H1 (cell line): ENCODE measurements around the gene UROC1. TPM values are rescaled to one million over a fixed set of nuclear protein-coding genes. Genes with fewer than 3 reads are reported as not detected.

ENCODE experiments used
- CTCF ChIA-PET: fragments of 300-600 bp; sonication (Branson Sonifier 250); formaldehyde crosslinking; loops from one replicate; lab custom pipeline; 2021; ENCODE audit not compliant: partially characterized antibody; lab: Charles Lee
- POLR2A ChIA-PET: fragments of 300-600 bp; sonication (Branson Sonifier 250); formaldehyde crosslinking; loops from one replicate; lab custom pipeline; 2021; ENCODE audit warnings: inconsistent platforms; ENCODE audit not compliant: partially characterized antibody; lab: Charles Lee
- DNase-seq, 2 experiments: peaks; one replicate each; pipeline versions ENCODE4 v3.0.0 to v3.0.0-alpha.2; 2010 to 2022; ENCODE audit warnings: low spot score in 2 of 2, low read depth in 1 of 2, mixed read lengths in 1 of 2
- FAIRE-seq: peaks from 2 replicates; lab custom pipeline; 2011; peaks lifted over from hg19 to GRCh38; lab: Jason Lieb, UNC
- H2AFZ ChIP-seq: 2 replicates; pipeline ENCODE4 v1.8.1; 2012; ENCODE audit warnings: low read length, inconsistent platforms
- H2AK5ac ChIP-seq: 2 replicates; pipeline ENCODE4 v1.6.1; 2013; ENCODE audit warnings: low read depth, low read length
- H2BK120ac ChIP-seq: replicated peaks from 2 replicates; pipeline ENCODE3; 2013; ENCODE audit warnings: low read depth, low read length, inconsistent platforms
- H2BK12ac ChIP-seq: 2 replicates; pipeline ENCODE4 v1.6.1; 2013; ENCODE audit warnings: low read depth, low read length
- H2BK15ac ChIP-seq: 2 replicates; pipeline ENCODE4 v1.6.1; 2013; ENCODE audit warnings: low read length
- H2BK20ac ChIP-seq: 2 replicates; pipeline ENCODE4 v1.6.1; 2013; ENCODE audit warnings: low read length
- H2BK5ac ChIP-seq: 2 replicates; pipeline ENCODE4 v1.6.1; 2013; ENCODE audit warnings: low read depth, low read length
- H3K14ac ChIP-seq: 2 replicates; pipeline ENCODE4 v1.6.1; 2013; ENCODE audit warnings: inconsistent platforms; ENCODE audit not compliant: insufficient read length
- H3K18ac ChIP-seq: 2 replicates; pipeline ENCODE4 v1.6.1; 2013; ENCODE audit warnings: low read length; ENCODE audit errors: extremely low read depth
- H3K23ac ChIP-seq: 2 replicates; pipeline ENCODE4 v1.6.1; 2013; ENCODE audit warnings: inconsistent platforms; ENCODE audit not compliant: insufficient read length
- H3K23me2 ChIP-seq: 2 replicates; pipeline ENCODE4 v1.6.1; 2013; ENCODE audit warnings: low read depth, low read length
- H3K27ac ChIP-seq: 2 replicates; pipeline ENCODE4 v1.6.1; 2011; ENCODE audit warnings: low read depth, low read length, inconsistent platforms
- H3K27me3 ChIP-seq, 4 experiments: replicated peaks in 1 of 4; 1 replicate in 1 of 4; 2 replicates in 3 of 4; pipeline versions ENCODE4 v1.6.1 to v1.8.1; 2011 to 2013; ENCODE audit warnings: low read length in 3 of 4, mild to moderate bottlenecking in 3 of 4, inconsistent platforms in 2 of 4, mixed read lengths in 2 of 4, moderate library complexity in 1 of 4; ENCODE audit not compliant: control insufficient read depth in 3 of 4, insufficient read depth in 3 of 4; ENCODE audit errors: extremely low read depth in 1 of 4
- H3K36me3 ChIP-seq, 4 experiments: 2 replicates each; pipeline versions ENCODE4 v1.6.1 to v1.8.1; 2011 to 2013; ENCODE audit warnings: mild to moderate bottlenecking in 4 of 4, low read length in 3 of 4, moderate library complexity in 2 of 4, control low read depth in 1 of 4, inconsistent platforms in 1 of 4; ENCODE audit not compliant: insufficient read depth in 4 of 4, control insufficient read depth in 2 of 4
- H3K4ac ChIP-seq: replicated peaks from 2 replicates; pipeline ENCODE3; 2013; ENCODE audit warnings: low read length, low read depth, mixed read lengths, inconsistent platforms; ENCODE audit not compliant: insufficient read length
- H3K4me1 ChIP-seq, 4 experiments: replicated peaks in 1 of 4; 1 replicate in 1 of 4; 2 replicates in 3 of 4; pipeline versions ENCODE4 v1.6.1 to v1.8.1; 2011 to 2013; ENCODE audit warnings: low read length in 3 of 4, inconsistent platforms in 2 of 4, mixed read lengths in 1 of 4; ENCODE audit not compliant: insufficient read depth in 4 of 4, control insufficient read depth in 3 of 4
- H3K4me2 ChIP-seq, 2 experiments: 2 replicates each; pipeline versions ENCODE4 v1.6.1 to v1.8.1; 2011 to 2013; ENCODE audit warnings: low read depth in 2 of 2, low read length in 2 of 2, control low read depth in 1 of 2, inconsistent platforms in 1 of 2, mild to moderate bottlenecking in 1 of 2; ENCODE audit not compliant: insufficient read depth in 1 of 2
- H3K4me3 ChIP-seq, 4 experiments: fragments of 200-600, 300-600 bp in 1 of 4; sonication (generic), shearing (Covaris generic), sonication (Bioruptor Twin) in 1 of 4; 2 replicates each; pipeline versions ENCODE4 v1.5.1 to v1.8.1; 2011 to 2016; ENCODE audit warnings: low read length in 4 of 4, low read depth in 3 of 4, control low read depth in 2 of 4, inconsistent platforms in 2 of 4, mild to moderate bottlenecking in 2 of 4, mixed read lengths in 1 of 4, moderate library complexity in 1 of 4; ENCODE audit not compliant: insufficient read depth in 2 of 4; ENCODE audit errors: extremely low read depth in 1 of 4
- H3K56ac ChIP-seq: replicated peaks from 2 replicates; pipeline ENCODE3; 2013; ENCODE audit warnings: low read depth, mild to moderate bottlenecking, mixed read lengths, low read length, inconsistent platforms; ENCODE audit not compliant: insufficient read length
- H3K79me1 ChIP-seq: 2 replicates; pipeline ENCODE4 v1.6.1; 2013; ENCODE audit warnings: low read depth, low read length, control low read depth
- H3K79me2 ChIP-seq, 2 experiments: 2 replicates each; pipeline versions ENCODE4 v1.6.1 to v1.8.1; 2012 to 2013; ENCODE audit warnings: low read length in 2 of 2, mild to moderate bottlenecking in 2 of 2, inconsistent platforms in 1 of 2; ENCODE audit not compliant: insufficient read depth in 2 of 2, control insufficient read depth in 1 of 2
- H3K9ac ChIP-seq, 4 experiments: replicated peaks in 1 of 4; 1 replicate in 1 of 4; 2 replicates in 3 of 4; pipeline versions ENCODE4 v1.6.1 to v1.8.1; 2011 to 2013; ENCODE audit warnings: low read depth in 3 of 4, low read length in 3 of 4, control low read depth in 2 of 4, mild to moderate bottlenecking in 2 of 4, moderate library complexity in 2 of 4, inconsistent platforms in 1 of 4; ENCODE audit errors: extremely low read depth in 1 of 4
- H3K9me3 ChIP-seq, 2 experiments: 2 replicates each; pipeline versions ENCODE4 v1.6.1 to v1.8.1; 2012 to 2013; ENCODE audit warnings: mild to moderate bottlenecking in 2 of 2, moderate library complexity in 2 of 2, control low read depth in 1 of 2, inconsistent platforms in 1 of 2, low read depth in 1 of 2, low read length in 1 of 2, mixed read lengths in 1 of 2; ENCODE audit not compliant: insufficient read depth in 2 of 2
- H4K20me1 ChIP-seq, 2 experiments: replicated peaks in 1 of 2; 2 replicates each; pipeline versions ENCODE3 to v1.8.1; 2011 to 2013; ENCODE audit warnings: inconsistent platforms in 2 of 2, low read length in 2 of 2, mild to moderate bottlenecking in 1 of 2; ENCODE audit not compliant: insufficient read depth in 2 of 2, control insufficient read depth in 1 of 2
- H4K5ac ChIP-seq: 2 replicates; pipeline ENCODE4 v1.6.1; 2013; ENCODE audit warnings: low read length, low read depth, mixed read lengths, inconsistent platforms; ENCODE audit not compliant: insufficient read length
- H4K8ac ChIP-seq: 2 replicates; pipeline ENCODE4 v1.8.0; 2013; ENCODE audit warnings: mild to moderate bottlenecking, moderate library complexity, low read length, inconsistent platforms; ENCODE audit not compliant: insufficient read depth; ENCODE audit errors: extremely low read depth
- H4K91ac ChIP-seq: replicated peaks from 2 replicates; pipeline ENCODE3; 2013; ENCODE audit warnings: low read length, mixed read lengths, inconsistent platforms; ENCODE audit not compliant: insufficient read length
- CBX5 ChIP-seq: fragments of 300-800, 300-1000 bp; sonication (generic); IDR thresholded peaks from 2 replicates; pipeline ENCODE4 v1.7.1; 2016; ENCODE audit warnings: antibody characterized with exemption, low read length, low read depth
- CREB1 ChIP-seq: IDR thresholded peaks from 2 replicates; pipeline ENCODE4 v1.6.1; 2012; ENCODE audit warnings: inconsistent platforms
- CTBP2 ChIP-seq: IDR thresholded peaks from 2 replicates; pipeline ENCODE4 v1.7.0; 2011; ENCODE audit warnings: borderline replicate concordance, mild to moderate bottlenecking, moderate library complexity, mixed read lengths, low read length; ENCODE audit not compliant: insufficient read depth, insufficient read length
- GTF2F1 ChIP-seq: IDR thresholded peaks from 2 replicates; pipeline ENCODE4 v1.6.1; 2012; ENCODE audit warnings: low read depth, low read length, improper control_type of control experiment, borderline replicate concordance
- KDM1A ChIP-seq: fragments of 200-600, 300-600 bp; sonication (generic); IDR thresholded peaks from 2 replicates; pipeline ENCODE4 v1.7.1; 2016; ENCODE audit warnings: mild to moderate bottlenecking, low read length, borderline replicate concordance
- RBBP5 ChIP-seq: IDR thresholded peaks from 2 replicates; pipeline ENCODE4 v1.7.1; 2012; ENCODE audit warnings: low read depth, mild to moderate bottlenecking, inconsistent platforms, low read length, moderate library complexity, borderline replicate concordance
- SIN3A ChIP-seq, 2 experiments: IDR thresholded peaks in 1 of 2; conservative IDR thresholded peaks in 1 of 2; 2 replicates each; pipeline ENCODE4 v1.6.1; 2011 to 2012; ENCODE audit warnings: low read length in 2 of 2, improper control_type of control experiment in 1 of 2, low read depth in 1 of 2, mild to moderate bottlenecking in 1 of 2
- SIX5 ChIP-seq: IDR thresholded peaks from 2 replicates; pipeline ENCODE4 v1.6.1; 2011; ENCODE audit warnings: mild to moderate bottlenecking, low read depth, low read length
- TBP ChIP-seq: IDR thresholded peaks from 2 replicates; pipeline ENCODE4 v1.6.1; 2011; ENCODE audit warnings: low read depth, low read length, improper control_type of control experiment
- WGBS, 2 experiments: shearing (Covaris generic) in 1 of 2; methylation state at CpG; one replicate each; pipeline versions ENCODE4 v1.1.6 to v1.1.7; 2013 to 2015; ENCODE audit warnings: low lambda C conversion rate in 2 of 2, mixed read lengths in 2 of 2, inconsistent platforms in 1 of 2, low coverage in 1 of 2, missing lambda C conversion rate in 1 of 2; ENCODE audit not compliant: insufficient replicate concordance in 2 of 2, insufficient coverage in 1 of 2, insufficient read length in 1 of 2; ENCODE audit errors: extremely low coverage in 1 of 2, missing lambda C conversion rate in 1 of 2; 5-methylcytosine and 5-hydroxymethylcytosine counted together
- polyA plus RNA-seq, 7 experiments: library from polyadenylated mRNA; depleted of rRNA in 3 of 7; stranded (reverse) in 5 of 7; unstranded in 2 of 7; fragments of >200 nt in 5 of 7; fragments of 200-250 nt in 2 of 7; gene quantifications; 1 replicate in 5 of 7; 2 replicates in 1 of 7; 4 replicates in 1 of 7; pipeline versions ENCODE4 v1.2.1 to v1.2.3, GENCODE V29; 2011 to 2013; ENCODE audit warnings: missing spikeins in 2 of 7, mixed read lengths in 2 of 7
- total RNA-seq: library from RNA; stranded (reverse); fragmentation: NEBNext Ultra II Directional; extraction: Animal tissue kit (Norgen Biotek cat#: 25700); gene quantifications from 2 replicates; pipeline ENCODE4 v1.2.1, GENCODE V29; 2021

UROC1 gene
- total and polyA plus RNA-seq, 2 of the 8 experiments (the other 6 are each of a cell fraction or from before 2014, with no cell fraction given): 0.03 TPM; not detected in 1

- WGBS, 2 experiments: 92% methylated on average over 2 of the region's 2 CpGs; no CpG with 5 or more reads in 1 of the 2 experiments
Observed at GRCh38 chr3:126562737-126563276, 45.2 kb upstream of the UROC1 start.

More at GRCh38 chr3:126562737-126563276, 45.2 kb upstream of the UROC1 start:
- H4K5ac ChIP-seq: no peak overlapping the region
- no peaks in the 10 kb centered on the region for H3K79me1 ChIP-seq
- H2BK12ac ChIP-seq: no peak overlapping the region
- H3K4ac ChIP-seq: no peak overlapping the region
- no peak overlapping the region for H3K4me2 ChIP-seq
- H2BK120ac ChIP-seq: no peak overlapping the region
- no peak overlapping the region for H2BK20ac ChIP-seq
- ChIA-PET POLR2A (no interaction called here), CTCF (interaction anchor here (0.7 kb wide), 1 partner anchor 152 kb away, joined by 3 read pairs; no protein-coding TSS in a partner anchor)
- TF ChIP-seq TBP (no peak), SIN3A (conservative IDR thresholded peaks at IDR 0.05 in 1 of 2, IDR thresholded peaks at IDR 0.05 in 1 of 2; ENCODE audit: low read depth in 1 of 2, low read length in 2 of 2) (no peak), CBX5 (no peak), RBBP5 (no peak), CREB1 (no peak), KDM1A (no peak), GTF2F1 (no peak), CTBP2 (no peak), SIX5 (no peak)
- H3K9me3 ChIP-seq: no peaks in the 10 kb centered on the region
- H4K91ac ChIP-seq: no peak overlapping the region
- H3K23me2 ChIP-seq: no peaks in the 10 kb centered on the region
- no peak for DNase-seq
- H3K23ac ChIP-seq: no peak overlapping the region
- no peak overlapping the region for H3K4me3 ChIP-seq
- H3K9ac ChIP-seq: no peak overlapping the region
- H3K27me3 ChIP-seq: no peaks in the 10 kb centered on the region
- H3K79me2 ChIP-seq: no peaks in the 10 kb centered on the region
- FAIRE-seq: no peak
- no peaks in the 10 kb centered on the region for H4K20me1 ChIP-seq
- H3K18ac ChIP-seq: no peak overlapping the region
- H2AFZ ChIP-seq: no peak overlapping the region
- H3K27ac ChIP-seq: no peak overlapping the region
- no peak overlapping the region for H3K14ac ChIP-seq
- H3K56ac ChIP-seq: no peak overlapping the region
- no peaks in the 10 kb centered on the region for H3K36me3 ChIP-seq
- no peak overlapping the region for H2AK5ac ChIP-seq
- H4K8ac ChIP-seq: no peak overlapping the region
- H3K4me1 ChIP-seq: no peaks in the 10 kb centered on the region
- H2BK15ac ChIP-seq: no peak overlapping the region
- no peak overlapping the region for H2BK5ac ChIP-seq
